Gastroesophageal sphincter (tissue), 4 donors: ENCODE data around the gene CNNM2. TPM values are rescaled to one million over a fixed set of nuclear protein-coding genes. Genes with fewer than 3 reads are reported as not detected.

ENCODE experiments used
- ATAC-seq: fragments of 150-250 bp; one replicate; pipeline ENCODE4 v1.9.1; 2016; ENCODE audit warnings: mild to moderate bottlenecking, moderate library complexity
- H3K27ac ChIP-seq, 4 donors: fragments of 200-600 bp; sonication (generic) in 3 of 4; 1 replicate in 3 of 4; 2 replicates in 1 of 4; pipeline ENCODE4 v1.5.1; 2016 to 2019
- H3K27me3 ChIP-seq: fragments of 200-600 bp; sonication (generic); one replicate; pipeline ENCODE4 v1.5.1; 2019
- H3K36me3 ChIP-seq, 2 donors: fragments of 200-600 bp; sonication (generic); one replicate each; pipeline ENCODE4 v1.5.1; 2019; ENCODE audit warnings: control low read depth in 1 of 2
- H3K4me1 ChIP-seq, 3 donors: fragments of 200-600 bp; sonication (generic); 1 replicate in 2 of 3; 2 replicates in 1 of 3; pipeline ENCODE4 v1.5.1; 2016 to 2019; ENCODE audit warnings: control low read depth in 2 of 3
- H3K4me3 ChIP-seq, 2 donors: fragments of 200-600 bp; sonication (generic); one replicate each; pipeline ENCODE4 v1.5.1; 2019; ENCODE audit warnings: mild to moderate bottlenecking in 1 of 2, moderate library complexity in 1 of 2
- H3K9me3 ChIP-seq, 3 donors: fragments of 200-600 bp; sonication (generic); one replicate each; pipeline ENCODE4 v1.5.1; 2017 to 2019; ENCODE audit warnings: control low read depth in 2 of 3
- EP300 ChIP-seq: sonication (generic); formaldehyde crosslinking; IDR thresholded peaks from one replicate; pipeline ENCODE4 v1.6.1; 2017; ENCODE audit warnings: antibody characterized with exemption, mild to moderate bottlenecking
- POLR2A ChIP-seq, 2 donors: fragments of 450-650 bp; IDR thresholded peaks; one replicate each; pipeline ENCODE4 v1.6.1; 2017; ENCODE audit warnings: antibody characterized with exemption in 2 of 2, mild to moderate bottlenecking in 2 of 2, moderate library complexity in 1 of 2
- POLR2AphosphoS5 ChIP-seq: sonication (generic); formaldehyde crosslinking; IDR thresholded peaks from one replicate; pipeline ENCODE4 v1.6.1; 2017; ENCODE audit warnings: antibody characterized with exemption
- WGBS, 2 donors: methylation state at CpG; one replicate each; pipeline ENCODE4 v1.1.5; 2018; ENCODE audit warnings: low coverage in 1 of 2; 5-methylcytosine and 5-hydroxymethylcytosine counted together
- total RNA-seq, 4 donors: library from RNA; depleted of rRNA; stranded (reverse); fragments of >200 nt; gene quantifications; one replicate each; pipeline ENCODE4 v1.1.0, GENCODE V29; 2016
- TF ChIP-seq, protein P1 (sequence below), 4 experiments: fragments of 200-600 bp in 2 of 4; fragments of 450-650 bp in 2 of 4; sonication (generic) in 1 of 4; IDR thresholded peaks; one replicate each; pipeline ENCODE4 v1.5.1; 2017 to 2019; ENCODE audit warnings: antibody characterized with exemption in 4 of 4, mild to moderate bottlenecking in 2 of 4, moderate library complexity in 2 of 4

CNNM2 gene
- total RNA-seq, 4 donors from 2014 or later: 3.8 to 10.7 (median 7.5) TPM

- Histone ChIP-seq H3K9me3 (no peaks in the 10 kb centered on the region), H3K27me3 (no peaks in the 10 kb centered on the region), H3K27ac (no peak overlapping the region), H3K4me1 (no peaks in the 10 kb centered on the region), H3K36me3 (peaks cover 0 to 44% of the 10 kb centered on the region in 2 donors), H3K4me3 (no peak overlapping the region)
- no peak for ATAC-seq
- 77 to 87% methylated on average over 3 of the region's 3 CpGs for WGBS, 2 donors
- no peak for TF ChIP-seq EP300
These were observed 18.1 kb upstream of the CNNM2 start for GRCh38 chr10:102900006-102900405.

DNA sequence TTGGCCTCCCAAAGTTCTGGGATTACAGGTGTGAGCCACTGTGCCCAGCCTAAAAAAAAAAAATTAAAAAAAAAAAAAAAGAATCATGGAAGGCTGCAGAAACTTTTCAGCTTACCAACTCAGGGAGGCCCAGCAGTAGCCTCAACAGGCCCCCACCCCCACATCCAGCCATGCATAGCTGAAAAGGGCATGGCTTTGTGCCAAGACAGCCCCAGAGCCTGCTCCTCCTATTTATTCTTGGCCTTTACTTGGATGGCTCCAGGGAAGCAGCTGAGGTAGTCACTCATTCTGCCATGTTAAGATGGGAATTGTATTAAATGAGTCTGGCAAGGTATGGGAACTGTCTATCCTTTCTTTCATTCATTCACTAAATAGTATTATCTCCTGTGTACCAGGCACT, 13.7 kb upstream of the CNNM2 start:
- TF ChIP-seq EP300 (no peak), POLR2AphosphoS5 (no peak), POLR2A (IDR thresholded peaks at IDR 0.05) (no peak)
- TF ChIP-seq, protein P1, sequence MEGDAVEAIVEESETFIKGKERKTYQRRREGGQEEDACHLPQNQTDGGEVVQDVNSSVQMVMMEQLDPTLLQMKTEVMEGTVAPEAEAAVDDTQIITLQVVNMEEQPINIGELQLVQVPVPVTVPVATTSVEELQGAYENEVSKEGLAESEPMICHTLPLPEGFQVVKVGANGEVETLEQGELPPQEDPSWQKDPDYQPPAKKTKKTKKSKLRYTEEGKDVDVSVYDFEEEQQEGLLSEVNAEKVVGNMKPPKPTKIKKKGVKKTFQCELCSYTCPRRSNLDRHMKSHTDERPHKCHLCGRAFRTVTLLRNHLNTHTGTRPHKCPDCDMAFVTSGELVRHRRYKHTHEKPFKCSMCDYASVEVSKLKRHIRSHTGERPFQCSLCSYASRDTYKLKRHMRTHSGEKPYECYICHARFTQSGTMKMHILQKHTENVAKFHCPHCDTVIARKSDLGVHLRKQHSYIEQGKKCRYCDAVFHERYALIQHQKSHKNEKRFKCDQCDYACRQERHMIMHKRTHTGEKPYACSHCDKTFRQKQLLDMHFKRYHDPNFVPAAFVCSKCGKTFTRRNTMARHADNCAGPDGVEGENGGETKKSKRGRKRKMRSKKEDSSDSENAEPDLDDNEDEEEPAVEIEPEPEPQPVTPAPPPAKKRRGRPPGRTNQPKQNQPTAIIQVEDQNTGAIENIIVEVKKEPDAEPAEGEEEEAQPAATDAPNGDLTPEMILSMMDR (IDR thresholded peaks at IDR 0.05): no peak
- H3K4me3 ChIP-seq: no peak overlapping the region
- ATAC-seq: no peak

GRCh38 chr10:102906507-102906906, 11.6 kb upstream of the CNNM2 start:
- ATAC-seq: no peak
- WGBS, 2 donors: 77 to 91% methylated on average over 4 of the region's 4 CpGs
- no peaks in the 10 kb centered on the region for H3K4me1 ChIP-seq
- TF ChIP-seq, protein P1 (IDR thresholded peaks at IDR 0.05): no peak
- TF ChIP-seq POLR2A (IDR thresholded peaks at IDR 0.05): no peak
- TF ChIP-seq EP300: no peak
- no peak for TF ChIP-seq POLR2AphosphoS5
- H3K4me3 ChIP-seq: no peak overlapping the region
- H3K36me3 ChIP-seq: peaks cover 0 to 15% of the 10 kb centered on the region in 2 donors
- H3K27ac ChIP-seq: no peak overlapping the region
- H3K9me3 ChIP-seq: no peaks in the 10 kb centered on the region
- H3K27me3 ChIP-seq: no peaks in the 10 kb centered on the region

More for the DNA sequence above, 13.7 kb upstream of the CNNM2 start:
- Histone ChIP-seq H3K36me3 (peaks cover 0 to 25% of the 10 kb centered on the region in 2 donors), H3K27me3 (no peaks in the 10 kb centered on the region), H3K27ac (no peak overlapping the region), H3K9me3 (no peaks in the 10 kb centered on the region), H3K4me1 (no peaks in the 10 kb centered on the region)

- WGBS, 2 donors: 60 to 89% methylated on average over 1 of the region's 1 CpG
- Histone ChIP-seq H3K4me3 (no peak overlapping the region), H3K36me3 (no peaks in the 10 kb centered on the region), H3K9me3 (no peaks in the 10 kb centered on the region), H3K27me3 (no peaks in the 10 kb centered on the region), H3K4me1 (peaks cover 0 to 24% (median 14%) of the 10 kb centered on the region in 3 donors), H3K27ac (no peak overlapping the region)
- TF ChIP-seq, protein P1 (IDR thresholded peaks at IDR 0.05): no peak
- TF ChIP-seq POLR2AphosphoS5 (no peak), EP300 (no peak), POLR2A (IDR thresholded peaks at IDR 0.05) (no peak)
- no peak for ATAC-seq
These were observed 3.3 kb upstream of the CNNM2 start for GRCh38 chr10:102914781-102915180.

DNA sequence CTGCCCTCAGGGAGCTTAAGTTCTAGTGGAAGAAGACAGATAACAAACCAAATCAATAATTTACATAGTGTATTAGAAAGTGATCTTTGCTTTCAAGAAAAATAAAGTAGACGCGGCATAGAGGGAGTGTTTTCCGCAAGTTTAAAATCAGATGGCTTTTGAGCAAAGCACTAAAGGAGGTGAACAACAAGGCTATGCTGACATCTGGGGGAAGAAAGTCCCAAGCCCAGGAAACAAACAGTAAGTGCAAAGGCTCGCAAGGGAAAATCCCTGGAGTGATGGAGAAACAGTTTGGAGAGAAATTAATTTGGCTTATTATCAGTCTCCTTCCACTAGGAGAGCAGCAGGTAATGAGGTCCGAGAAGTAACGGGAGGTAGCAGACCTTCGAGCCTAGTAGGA, 1.9 kb upstream of the CNNM2 start:
- Histone ChIP-seq H3K4me3 (no peak overlapping the region), H3K9me3 (no peaks in the 10 kb centered on the region), H3K27me3 (no peaks in the 10 kb centered on the region), H3K4me1 (peaks cover 0 to 38% (median 21%) of the 10 kb centered on the region in 3 donors), H3K36me3 (no peaks in the 10 kb centered on the region), H3K27ac (no peak overlapping the region)
- no peak for ATAC-seq
- 76 to 95% methylated on average over 6 to 7 of the region's 7 CpGs for WGBS, 2 donors
- TF ChIP-seq EP300: no peak
- TF ChIP-seq, protein P1 (IDR thresholded peaks at IDR 0.05): no peak
- no peak for TF ChIP-seq POLR2AphosphoS5
- no peak for TF ChIP-seq POLR2A (IDR thresholded peaks at IDR 0.05)
